IPS DF 4.7 (cell line): Measurements from ENCODE around the gene CHN1.

ENCODE experiments used
- DNase-seq: peaks from one replicate; pipeline ENCODE4 v3.0.0-alpha.2; 2013; ENCODE audit warnings: low spot score; ENCODE audit errors: extremely low read depth

The CHN1 gene

GRCh38 chr2:174924061-174924693, 81.0 kb downstream of the CHN1 start:
- no peak for DNase-seq

DNA sequence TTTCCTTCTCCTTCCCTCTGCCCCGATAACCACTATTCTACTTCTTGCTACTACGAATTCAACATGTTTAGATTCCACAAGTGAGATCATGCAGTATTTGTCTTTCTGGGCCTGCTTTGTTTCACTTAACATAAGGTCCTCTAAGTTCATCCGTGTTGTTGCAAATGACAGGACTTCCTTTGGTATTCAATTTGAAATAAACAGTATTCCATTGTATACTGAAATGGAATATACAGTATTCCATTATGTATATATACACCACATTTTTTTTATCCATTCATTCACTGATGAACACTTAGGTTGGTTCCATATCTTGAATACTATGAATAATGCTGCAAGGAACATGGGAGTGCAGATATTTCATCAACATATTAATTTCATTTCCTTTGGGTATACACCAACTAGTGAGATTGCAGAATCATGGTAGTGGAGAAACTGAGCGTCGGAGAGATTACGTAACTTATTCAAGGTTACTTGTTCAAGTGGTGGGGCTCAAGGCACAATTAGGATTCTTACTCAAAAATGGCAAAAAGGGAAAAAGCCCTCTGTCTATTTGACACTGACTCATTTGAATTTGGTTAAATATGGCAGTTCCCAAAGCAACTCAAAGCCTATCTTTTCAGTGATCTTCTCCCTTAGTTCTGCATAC, 85.1 kb downstream of the CHN1 start:
- no peak for DNase-seq

DNA sequence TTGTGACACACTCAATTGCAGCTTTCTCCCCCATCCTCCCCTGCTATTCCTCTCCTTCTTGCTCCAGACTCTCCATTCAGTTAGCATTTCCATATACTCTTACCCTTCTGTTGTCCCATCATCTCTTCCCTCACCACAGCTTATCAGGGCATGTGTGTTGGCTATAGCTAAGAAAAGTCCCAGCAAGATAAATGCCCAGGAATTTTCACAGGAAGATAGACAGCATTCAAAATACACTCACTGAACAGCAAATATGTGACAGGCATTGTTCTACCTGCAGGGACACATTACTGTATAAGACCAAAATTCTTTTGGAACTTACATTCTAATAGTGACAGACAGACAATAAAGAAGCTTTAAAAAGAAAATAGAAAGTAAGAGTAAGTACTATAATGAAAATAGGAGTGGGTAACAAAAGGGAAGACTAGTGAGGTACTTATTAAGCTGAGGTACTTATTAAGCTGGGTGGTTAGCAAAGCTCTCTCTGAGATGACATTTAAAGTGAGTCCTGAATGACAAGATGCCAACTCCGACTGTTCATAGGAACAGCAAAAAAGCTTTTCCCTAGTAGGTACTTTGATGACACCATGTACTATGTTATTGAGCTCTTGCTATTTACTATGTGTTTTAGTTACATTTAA, 86.2 kb downstream of the CHN1 start:
- DNase-seq, result no peak

- DNase-seq, result no peak
Measured at GRCh38 chr2:174916270-174916930, 88.8 kb downstream of the CHN1 start.

- no peak for DNase-seq
Measured at GRCh38 chr2:174914853-174915760, 90.1 kb downstream of the CHN1 start.

GRCh38 chr2:174908284-174908683, 96.9 kb downstream of the CHN1 start:
- no peak for DNase-seq

- no peak for DNase-seq
Measured at GRCh38 chr2:174903264-174903556, 102.0 kb downstream of the CHN1 start.

DNA sequence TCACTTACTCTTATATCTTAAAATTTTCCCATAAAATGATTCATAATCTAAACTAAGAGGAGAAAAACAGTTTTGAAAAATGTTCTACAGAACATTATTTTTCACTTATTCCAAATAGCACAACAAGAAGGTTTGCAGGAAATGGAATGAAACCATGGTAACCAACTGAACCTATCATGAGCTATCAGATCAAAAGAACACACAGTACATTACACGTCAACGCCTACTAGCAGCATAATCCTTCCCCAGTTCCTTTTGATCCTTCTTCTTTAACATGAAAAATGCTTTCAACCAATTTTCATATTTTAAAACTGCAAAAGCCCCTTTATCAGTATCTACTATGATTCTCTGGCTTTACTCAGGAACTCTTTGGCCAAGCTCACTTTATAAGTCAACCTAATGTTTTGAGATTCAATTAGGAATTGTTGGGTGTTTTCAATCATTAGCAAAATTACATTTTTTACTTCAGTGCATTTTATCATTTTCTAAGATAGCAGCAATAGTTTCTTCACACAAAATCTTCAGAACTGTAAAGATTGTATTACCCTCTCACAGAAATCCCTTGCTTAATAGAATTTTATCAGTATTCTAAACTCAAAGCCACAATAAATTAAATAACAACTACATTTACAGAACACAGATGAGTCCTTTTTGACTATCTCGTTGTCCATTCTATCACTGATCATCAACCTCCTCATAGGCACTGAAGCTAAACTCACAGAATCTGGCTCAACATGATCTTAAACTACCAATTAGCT, 102.5 kb downstream of the CHN1 start:
- DNase-seq, result no peak

DNA sequence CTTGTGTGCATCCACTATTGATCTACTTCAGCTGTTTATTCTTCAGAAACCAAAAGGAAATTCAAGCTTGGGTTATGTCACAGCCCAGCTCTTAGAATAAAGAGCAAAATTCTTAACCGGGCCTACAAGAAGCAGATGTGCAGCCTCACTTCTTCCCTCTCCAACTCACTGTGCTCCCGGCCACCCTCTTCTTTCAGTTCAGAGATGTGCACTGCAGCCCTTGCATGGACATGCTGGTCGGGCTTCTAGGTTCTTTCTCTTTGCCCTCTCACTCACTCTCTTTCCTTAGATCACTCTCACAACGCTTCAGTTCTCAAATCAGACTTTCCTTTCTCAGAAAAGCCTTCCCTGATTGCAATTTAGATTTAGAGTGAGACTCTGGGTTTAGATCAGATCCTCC, 104.1 kb downstream of the CHN1 start:
- no peak for DNase-seq

DNA sequence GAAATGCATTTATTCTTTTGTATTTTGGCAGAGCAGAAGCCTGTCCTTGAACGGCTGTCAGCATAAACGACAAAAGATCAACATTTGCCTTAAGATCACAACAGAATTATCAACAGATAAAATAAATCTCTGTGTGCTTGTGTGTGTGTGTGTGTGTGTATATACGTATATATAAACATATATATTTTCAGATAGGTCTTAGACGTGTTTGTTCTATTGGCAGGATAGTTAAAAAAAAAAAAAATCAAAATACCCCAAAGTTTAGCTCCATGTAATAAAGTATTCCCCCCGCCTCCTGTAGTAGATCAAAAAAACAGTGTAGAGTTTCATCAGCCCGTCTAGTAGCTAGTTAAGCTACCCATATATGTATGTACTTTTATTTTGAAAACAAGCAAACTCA, 107.9 kb downstream of the CHN1 start:
- no peak for DNase-seq

GRCh38 chr2:174893018-174893417, 112.2 kb downstream of the CHN1 start:
- DNase-seq, result no peak

- DNase-seq, result no peak
Measured at GRCh38 chr2:174892546-174892945, 112.6 kb downstream of the CHN1 start.

DNA sequence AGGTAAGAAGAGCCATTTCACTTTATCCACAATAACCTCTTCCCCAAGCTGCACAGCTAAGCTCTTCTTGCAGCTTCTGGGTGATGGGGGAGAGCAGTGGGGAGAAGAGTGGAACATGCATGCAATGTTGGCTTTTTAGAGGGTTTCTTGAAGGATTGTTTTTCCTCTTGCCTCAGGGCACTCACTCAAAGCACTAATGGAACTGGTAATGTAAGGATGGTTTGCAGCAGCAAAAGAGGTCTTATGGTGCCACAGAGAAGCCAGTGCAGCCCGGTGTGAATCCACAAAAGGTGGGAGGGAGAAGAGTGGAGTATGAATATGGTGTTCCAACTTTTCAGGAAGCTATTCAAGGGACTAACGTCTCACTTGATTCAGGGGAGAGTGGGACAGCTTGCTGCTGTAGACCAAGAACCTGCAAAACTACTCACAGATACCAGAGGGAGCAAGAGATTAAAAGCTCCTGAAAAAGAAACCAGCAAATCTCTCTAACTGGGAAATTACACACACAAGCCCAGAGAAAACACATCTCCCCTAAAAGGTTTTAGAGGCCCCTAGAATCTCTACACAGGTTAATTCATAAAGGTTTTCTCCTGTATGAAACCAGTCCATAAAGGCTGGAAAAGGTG, 116.4 kb downstream of the CHN1 start:
- no peak for DNase-seq

GRCh38 chr2:174888146-174888545, 117.0 kb downstream of the CHN1 start:
- DNase-seq, result no peak

DNA sequence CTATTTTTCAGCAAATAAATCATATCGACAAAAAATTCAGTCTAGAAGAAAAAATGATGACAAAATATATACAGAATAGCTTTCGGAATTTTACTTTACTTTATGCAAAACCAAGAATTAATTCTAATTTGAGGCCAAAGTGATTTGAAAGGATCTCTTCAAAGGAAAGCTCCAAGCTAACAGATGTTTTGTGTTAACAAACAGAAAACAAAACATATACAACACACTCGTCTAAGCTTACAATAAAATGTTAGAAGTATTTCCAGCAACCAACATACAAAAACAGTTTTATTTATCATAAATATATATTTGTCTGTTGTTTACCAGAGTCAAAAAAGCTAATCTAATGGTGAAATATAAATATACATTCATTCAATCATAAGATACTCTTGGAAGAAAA, 122.8 kb downstream of the CHN1 start:
- DNase-seq, result no peak

DNA sequence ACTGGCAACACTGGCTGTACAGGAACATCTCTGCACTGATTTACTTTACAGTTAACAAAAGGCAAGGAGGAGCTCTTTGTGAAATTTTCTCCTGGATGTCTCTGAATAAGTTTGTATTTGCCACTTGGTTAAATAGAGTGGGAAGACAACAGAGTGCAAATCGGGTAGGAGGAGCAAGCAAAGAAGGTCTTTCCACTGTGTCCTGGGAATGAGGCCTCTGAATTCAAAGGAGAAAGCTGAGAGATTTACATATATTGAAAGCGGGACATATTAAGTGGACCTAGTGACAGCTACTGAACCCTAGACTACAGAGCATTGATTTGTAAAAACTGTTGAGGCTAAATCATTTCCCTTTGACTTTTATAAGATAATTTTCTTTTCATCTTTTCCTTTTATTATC, 123.5 kb downstream of the CHN1 start:
- no peak for DNase-seq

DNA sequence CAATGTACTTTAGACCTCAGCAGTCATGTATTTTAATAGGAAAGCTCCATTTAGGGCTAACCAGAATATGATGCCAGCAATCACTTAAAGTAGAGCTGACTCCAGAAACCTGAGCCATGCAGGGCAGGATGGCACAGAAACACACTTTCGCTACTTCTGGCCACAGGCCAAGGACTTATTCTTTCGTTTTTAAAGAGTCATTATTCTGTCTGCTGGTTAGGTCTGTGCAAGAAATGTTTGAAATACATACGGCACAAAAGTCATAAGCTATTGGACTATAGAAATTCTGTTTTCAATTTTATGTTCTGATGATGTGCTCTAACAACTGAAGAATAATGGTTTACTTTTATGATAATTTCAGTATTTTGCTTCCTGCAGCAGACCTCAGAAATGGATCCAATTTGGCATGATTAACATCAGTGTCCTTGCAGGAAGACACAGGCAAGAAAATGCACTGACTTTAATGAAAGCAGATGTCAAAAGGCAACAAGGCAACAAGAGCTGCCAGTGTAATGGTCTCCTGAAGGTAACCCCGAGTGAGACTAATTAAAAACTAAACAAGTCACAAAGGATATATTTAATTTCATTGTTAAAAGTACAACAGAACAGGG, 126.5 kb downstream of the CHN1 start:
- no peak for DNase-seq

- DNase-seq, result no peak
Measured at GRCh38 chr2:174877751-174878150, 127.4 kb downstream of the CHN1 start.

- DNase-seq, result no peak
Measured at GRCh38 chr2:174877301-174877700, 127.9 kb downstream of the CHN1 start.

DNA sequence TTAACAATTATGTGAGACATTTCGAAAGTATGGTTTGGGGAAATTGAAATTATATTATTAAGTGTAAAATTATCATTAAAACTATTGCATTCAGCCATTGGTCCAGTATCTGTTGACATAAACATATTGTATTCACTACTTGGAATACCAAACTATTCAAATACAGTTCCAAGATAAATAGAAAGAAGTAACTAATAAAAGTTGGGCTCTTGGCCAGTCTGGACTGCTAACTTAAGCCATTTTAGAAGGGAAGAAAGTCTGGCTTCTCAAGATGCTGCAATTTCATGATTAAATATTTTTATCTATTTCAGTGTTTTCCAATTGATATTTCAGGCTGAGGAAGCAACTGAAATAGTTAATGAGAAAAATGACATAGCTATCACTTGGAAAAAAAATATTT, 131.1 kb downstream of the CHN1 start:
- DNase-seq, result no peak
